Iris pigment epithelial cell (primary cell): Measurements from ENCODE around the gene RBM44.
"Not testable (repeated sequence)": the region's sequence is repeated elsewhere in the genome, so short reads cannot be mapped to it uniquely, and the experiment has no call there.

Experiments
- DNase-seq: peaks from one replicate; pipeline ENCODE4 v3.0.0-alpha.2; 2011; ENCODE audit warnings: low read depth

RBM44 gene

DNA sequence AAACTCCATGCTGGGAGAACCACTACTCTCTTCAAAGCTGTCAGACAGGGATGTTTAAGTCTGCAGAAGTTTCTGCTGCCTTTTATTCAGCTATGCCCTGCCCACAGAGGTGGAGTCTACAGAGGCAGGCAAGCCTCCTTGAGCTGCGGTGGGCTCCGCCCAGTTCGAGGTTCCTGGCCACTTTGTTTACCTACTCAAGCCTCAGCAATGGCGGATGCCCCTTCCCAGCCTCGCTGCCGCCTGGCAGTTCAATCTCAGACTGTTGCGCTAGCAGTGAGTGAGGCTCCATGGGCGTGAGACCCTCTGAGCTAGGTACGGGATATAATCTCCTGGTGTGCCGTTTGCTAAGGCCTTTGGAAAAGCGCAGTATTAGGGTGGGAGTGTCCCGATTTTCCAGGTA is 50.4 kb downstream of the RBM44 start:
- DNase-seq, result not testable (repeated sequence)

DNA sequence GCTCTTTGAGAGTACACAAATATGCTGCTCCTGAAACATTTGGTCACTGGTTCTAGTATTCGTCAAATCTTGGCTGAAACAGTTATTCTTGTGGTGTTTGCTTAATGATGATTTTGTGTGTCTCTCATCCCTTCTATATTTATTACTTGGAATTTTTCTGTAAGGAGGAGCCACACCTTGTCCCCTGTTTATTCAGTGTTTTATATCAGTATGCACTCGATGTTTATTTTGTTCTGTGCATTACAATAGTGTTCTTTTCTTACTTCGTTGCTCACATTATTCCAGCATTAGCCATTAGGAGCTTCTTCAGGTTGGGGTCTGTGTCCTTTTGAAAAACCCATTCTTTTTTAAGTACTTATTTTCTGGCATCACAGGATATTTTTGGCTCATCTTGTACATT is 55.7 kb downstream of the RBM44 start:
- DNase-seq, result no peak

GRCh38 chr2:237857791-237858190 is 59.2 kb downstream of the RBM44 start:
- no peak for DNase-seq

- peak; percentile 83 for DNase-seq
Measured at GRCh38 chr2:237858294-237859081, 59.9 kb downstream of the RBM44 start.

DNA sequence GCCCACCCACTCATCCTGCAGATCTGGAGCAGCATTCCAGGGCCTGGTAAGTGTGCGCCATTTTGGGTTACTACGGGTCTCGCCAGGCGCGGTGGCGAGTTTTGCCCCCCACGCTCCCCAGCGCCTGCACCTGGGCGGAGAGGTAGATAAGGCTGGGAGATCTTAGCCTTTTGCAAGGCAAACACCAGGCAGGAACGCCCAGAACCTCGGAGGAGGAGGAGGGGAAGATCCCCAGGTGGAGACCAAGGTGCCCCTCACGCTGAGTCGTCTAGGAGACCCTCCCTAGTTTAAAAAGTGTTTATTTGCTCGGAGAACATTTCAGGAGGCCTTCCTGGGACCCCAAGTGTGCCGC is 60.5 kb downstream of the RBM44 start:
- DNase-seq, result no peak

DNA sequence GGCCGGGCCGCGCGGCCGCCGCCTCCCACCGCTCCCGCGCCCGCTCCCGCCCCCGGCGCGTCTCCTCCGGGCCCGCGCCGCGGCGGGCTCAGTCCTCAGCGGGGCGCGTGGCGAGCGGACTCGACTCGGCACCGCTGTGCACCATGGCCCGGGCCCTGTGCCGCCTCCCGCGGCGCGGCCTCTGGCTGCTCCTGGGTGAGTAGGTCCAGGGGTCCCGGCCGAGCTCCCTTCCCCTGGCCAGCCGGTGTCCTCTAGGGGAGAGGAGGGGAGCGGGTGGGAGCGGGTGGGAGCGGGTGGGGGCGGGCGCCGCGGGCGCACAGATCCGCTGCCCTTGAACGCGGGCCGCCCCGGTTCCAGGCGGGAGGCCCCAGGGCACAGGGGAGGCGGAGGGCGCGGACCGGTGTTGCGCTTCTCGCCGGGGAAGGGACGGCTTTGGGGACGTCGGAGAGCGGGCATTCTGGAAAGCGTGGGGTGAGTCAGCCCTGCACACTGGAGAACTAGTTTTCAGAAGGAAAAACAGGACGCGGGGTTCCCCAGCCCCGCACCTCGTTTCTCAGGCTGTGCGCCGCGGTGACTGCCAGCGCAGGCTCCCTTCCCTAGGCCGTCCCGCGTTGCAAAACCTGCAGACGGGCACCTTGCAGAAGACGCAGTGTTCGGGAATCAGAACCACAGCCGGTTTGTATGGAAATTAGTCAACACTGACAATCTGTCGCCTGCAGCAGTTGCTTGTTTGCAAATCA is 61.1 kb downstream of the RBM44 start, which contains the start of gene RAMP1:
Gene RAMP1 (plus strand): TSS at position 91 of the 740 bp plus-strand sequence. CDS start 53 bp downstream, at position 144.
- peak; percentile 17 for DNase-seq

- no peak for DNase-seq
Measured at GRCh38 chr2:237860273-237860935, 61.8 kb downstream of the RBM44 start.

DNA sequence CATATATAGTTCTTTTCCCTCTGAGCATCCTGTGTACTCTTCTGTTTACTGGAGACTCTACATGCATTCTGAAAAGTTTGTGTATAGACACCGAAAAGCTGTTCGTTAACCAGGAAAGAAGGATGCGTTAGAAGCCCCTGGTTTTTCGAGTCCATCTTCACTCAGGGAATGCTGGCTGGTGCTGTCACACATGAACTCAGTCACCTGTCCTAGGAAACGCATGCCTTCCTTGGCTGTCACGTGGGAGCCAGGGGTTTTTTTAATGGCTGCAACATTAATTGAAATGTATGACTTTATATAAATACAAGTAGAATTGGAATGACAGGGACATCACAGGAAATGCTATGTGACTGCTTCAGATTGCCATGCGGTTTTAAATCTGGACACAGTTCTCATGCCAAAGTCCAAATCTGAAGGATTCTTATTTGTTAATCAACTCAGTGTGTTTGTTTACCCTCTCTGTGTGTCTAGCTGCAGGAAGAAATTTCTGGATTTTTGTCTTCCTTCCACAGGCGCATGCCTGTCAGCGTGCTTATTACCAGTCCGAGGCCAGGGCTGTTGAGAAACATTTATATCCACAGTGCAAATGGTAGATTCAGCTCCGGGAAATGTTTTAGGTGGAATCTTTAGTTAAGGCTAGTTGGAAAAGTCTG is 63.4 kb downstream of the RBM44 start:
- DNase-seq, result no peak

- no peak for DNase-seq
Measured at GRCh38 chr2:237862528-237862895, 63.9 kb downstream of the RBM44 start.

- no peak for DNase-seq
Measured at GRCh38 chr2:237863102-237863511, 64.5 kb downstream of the RBM44 start.

GRCh38 chr2:237863689-237864443 is 65.3 kb downstream of the RBM44 start:
- no peak for DNase-seq

DNA sequence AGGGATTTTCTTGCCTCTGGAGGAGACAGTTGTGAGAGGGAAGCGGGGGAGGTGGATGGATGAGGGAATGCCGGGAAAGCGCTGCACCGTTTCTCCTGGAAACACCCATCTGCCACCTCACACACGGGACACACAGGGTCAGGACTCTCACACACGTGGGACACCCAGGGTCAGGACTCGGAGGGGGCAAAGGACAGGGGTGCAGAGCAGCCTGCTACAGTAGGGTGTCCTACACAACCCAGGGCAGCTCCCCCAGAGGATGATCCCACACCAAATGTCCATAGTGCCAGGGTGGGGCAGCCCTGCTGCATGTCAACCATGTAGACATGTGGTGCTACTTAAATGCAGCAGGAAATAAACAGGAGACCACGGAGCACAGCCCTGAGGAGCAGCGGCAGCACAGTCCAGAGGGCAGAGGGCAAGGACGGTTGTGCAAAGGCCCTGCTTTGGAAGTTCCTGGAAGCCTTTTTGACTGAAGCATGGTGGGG is 65.9 kb downstream of the RBM44 start:
- DNase-seq, result no peak

- DNase-seq, result peak; percentile 51
Measured at GRCh38 chr2:237864940-237865622, 66.5 kb downstream of the RBM44 start.

DNA sequence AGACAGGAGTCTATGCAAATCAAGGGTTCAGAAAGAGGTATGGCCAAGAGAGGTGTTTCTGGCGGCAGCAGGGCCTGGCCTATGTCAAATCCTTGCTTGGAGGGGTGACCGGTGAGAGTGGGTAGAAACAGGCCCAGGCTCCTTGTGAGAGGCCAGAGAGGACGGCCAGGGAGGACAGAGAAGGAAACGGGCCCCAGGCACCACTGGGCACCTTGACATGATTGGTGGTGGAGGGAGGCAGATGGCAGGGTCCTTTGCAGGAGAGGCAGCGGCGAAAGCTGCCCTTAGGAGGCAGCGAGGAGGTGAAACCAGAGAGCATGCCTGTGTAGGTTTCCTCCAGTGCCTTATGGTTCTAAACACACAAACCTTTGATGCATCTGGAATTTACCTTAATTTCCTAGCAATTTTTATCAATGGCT is 67.1 kb downstream of the RBM44 start:
- no peak for DNase-seq

DNA sequence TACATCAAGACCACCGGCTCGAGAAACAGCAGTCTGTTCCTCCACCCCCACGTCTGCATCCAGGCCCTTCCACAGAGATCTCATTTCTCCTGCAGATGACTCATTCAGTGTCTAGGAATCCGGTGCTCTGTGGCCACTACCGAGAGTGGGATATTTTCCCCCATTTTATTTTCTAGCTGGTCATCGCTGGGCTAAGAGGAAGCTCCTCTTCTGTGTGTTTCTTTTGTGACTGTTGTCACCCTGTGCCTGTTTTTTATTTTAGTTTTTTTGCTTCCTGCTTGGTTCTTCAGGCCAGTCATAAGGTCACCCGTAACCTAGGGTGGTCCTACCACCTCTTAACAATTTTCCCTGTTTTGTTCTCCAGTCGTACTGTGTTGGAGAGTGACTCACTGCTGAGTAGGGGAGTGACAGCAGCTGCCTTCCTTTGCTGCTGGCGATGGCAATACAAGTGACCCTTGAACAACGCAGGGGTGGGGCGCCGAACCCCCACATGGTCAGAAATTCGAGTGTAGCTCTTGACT is 67.6 kb downstream of the RBM44 start:
- peak; percentile 68 for DNase-seq

DNA sequence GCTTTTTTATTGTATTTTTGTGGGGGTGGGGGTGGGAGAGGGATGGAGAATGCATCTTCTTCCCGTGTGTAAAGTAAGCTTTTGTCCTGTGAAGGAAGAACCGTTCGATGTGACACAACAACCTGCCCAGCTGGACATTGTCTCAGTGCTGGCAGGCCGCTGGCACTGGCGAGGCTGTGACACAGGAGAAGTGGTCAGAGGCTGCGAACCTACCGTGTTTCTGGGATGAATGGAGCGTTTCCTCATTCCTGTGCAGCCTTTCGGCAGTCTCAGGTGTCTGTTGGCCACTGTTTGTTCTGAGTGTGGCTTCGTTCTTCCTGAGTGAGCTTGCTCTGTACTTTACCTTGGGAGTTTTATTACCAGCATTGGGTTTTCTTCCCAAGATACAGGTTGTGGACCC is 68.9 kb downstream of the RBM44 start:
- DNase-seq, result no peak

DNA sequence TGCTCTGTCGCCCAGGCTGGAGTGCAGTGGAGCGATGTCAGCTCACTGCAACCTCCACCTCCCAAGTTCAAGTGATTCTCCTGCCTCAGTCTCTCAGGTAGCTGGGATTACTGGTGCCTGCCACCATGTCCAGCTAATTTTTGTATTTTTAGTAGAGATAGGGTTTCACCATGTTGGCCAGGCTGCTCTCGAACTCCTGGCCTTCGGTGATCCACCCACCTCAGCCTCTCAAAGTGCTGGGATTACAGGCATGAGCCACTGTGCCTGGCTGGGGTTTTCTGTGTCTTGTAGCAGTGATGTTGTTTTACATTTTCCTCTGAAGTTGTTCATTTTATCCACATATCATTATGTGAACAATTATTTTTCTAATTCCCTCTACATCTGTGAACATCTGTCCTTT is 69.5 kb downstream of the RBM44 start:
- not testable (repeated sequence) for DNase-seq

DNA sequence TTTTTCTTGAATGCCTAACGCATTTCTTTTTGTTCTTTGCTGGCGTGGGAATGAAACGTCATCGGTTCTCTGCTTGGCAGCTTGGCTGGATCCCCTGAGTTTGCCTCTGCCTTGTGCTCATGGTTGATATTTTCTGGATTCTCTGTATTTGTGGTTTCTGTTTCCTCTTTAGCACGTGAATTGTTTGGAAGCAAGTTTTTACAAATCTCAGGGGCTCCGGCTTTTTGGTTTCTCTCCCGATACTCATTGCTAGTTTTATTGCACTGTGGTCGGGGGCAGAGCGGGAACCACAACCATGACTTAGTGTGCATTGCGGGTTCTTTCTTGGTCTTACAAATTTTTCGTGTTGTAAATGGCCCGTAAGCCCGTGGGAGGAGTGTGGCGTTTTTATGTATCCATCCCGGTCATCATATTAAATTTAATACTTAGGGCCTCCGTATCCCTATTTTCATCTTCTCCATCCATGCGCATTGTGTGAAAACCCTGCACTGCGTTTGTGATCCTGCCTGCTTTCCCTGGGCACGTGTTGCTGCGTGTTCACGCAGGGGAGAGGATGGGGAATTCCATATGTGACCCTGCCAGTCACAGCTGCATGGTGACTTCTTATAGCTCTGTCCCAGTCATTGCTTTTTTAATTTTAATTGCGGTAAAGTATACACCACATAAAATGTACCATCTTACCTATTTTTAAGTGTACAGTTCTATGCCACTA is 70.2 kb downstream of the RBM44 start:
- no peak for DNase-seq

- DNase-seq, result no peak
Measured at GRCh38 chr2:237869343-237870102, 70.9 kb downstream of the RBM44 start.
